AG10803 (cell line): ENCODE measurements around the gene ZNF26.

Experiments
- DNase-seq: peaks from one replicate; pipeline ENCODE4 v3.0.0; 2010; ENCODE audit warnings: low read depth
- H3K4me3 ChIP-seq: 2 replicates; pipeline ENCODE4 v1.5.1; 2011; ENCODE audit warnings: mild to moderate bottlenecking, low read length, control low read depth
- TF ChIP-seq, protein P1 (sequence below): conservative IDR thresholded peaks from 2 replicates; pipeline ENCODE4 v1.5.1; 2011; ENCODE audit warnings: mild to moderate bottlenecking, low read length, control low read depth, inconsistent platforms

ZNF26 gene

DNA sequence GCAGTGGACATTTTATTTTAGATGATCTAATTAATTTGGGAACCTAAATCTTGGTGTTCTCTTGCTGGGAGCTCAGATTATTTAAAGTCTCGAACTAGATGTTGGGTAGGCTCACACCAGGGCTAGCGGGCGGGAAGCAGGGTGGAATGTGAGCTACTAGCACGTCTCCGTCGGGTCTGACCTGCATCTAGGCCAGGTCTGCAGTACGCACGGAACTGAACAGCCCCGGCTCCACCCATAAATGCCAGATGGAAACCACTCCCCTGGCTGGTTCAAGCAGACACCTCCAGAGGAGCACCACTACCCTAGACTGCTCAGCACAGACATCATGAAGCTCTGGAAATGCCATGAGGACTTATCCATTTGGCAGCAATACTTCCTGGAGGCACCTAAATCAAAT is 40.4 kb upstream of the ZNF26 start:
- TF ChIP-seq, protein P1, sequence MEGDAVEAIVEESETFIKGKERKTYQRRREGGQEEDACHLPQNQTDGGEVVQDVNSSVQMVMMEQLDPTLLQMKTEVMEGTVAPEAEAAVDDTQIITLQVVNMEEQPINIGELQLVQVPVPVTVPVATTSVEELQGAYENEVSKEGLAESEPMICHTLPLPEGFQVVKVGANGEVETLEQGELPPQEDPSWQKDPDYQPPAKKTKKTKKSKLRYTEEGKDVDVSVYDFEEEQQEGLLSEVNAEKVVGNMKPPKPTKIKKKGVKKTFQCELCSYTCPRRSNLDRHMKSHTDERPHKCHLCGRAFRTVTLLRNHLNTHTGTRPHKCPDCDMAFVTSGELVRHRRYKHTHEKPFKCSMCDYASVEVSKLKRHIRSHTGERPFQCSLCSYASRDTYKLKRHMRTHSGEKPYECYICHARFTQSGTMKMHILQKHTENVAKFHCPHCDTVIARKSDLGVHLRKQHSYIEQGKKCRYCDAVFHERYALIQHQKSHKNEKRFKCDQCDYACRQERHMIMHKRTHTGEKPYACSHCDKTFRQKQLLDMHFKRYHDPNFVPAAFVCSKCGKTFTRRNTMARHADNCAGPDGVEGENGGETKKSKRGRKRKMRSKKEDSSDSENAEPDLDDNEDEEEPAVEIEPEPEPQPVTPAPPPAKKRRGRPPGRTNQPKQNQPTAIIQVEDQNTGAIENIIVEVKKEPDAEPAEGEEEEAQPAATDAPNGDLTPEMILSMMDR, result no peak
- no peak overlapping the region for H3K4me3 ChIP-seq

DNA sequence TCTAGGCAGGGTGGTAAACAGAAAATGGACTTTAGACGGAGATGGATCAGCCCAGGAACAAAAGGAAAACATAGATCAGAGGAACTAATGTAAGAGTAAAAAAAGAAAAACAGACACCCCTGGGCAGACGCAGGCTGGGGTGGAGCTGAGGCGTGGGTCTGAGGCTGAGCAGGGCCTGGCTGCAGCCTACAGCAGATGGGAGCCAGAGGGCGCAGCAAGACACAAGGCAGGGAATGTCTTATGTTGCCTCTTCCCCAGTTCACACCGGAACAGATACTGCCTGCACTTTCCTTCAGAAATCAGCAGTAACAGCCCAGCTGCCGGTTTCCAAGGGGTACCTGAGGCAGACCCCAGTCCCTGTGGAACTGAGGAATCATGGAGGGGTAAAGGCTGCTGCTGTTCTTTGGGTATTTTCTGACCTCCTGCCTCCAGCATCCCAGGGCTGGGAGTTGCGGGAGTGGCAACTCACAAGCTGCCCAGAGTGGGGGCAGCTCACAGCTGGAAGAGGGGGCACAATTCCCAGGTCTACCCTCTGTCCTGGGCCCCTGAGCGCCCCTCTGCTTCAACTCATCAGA is 39.8 kb upstream of the ZNF26 start:
- TF ChIP-seq, protein P1, result no peak
- no peak overlapping the region for H3K4me3 ChIP-seq

More for the DNA sequence above, 40.4 kb upstream of the ZNF26 start:
- DNase-seq, result no peak

DNA sequence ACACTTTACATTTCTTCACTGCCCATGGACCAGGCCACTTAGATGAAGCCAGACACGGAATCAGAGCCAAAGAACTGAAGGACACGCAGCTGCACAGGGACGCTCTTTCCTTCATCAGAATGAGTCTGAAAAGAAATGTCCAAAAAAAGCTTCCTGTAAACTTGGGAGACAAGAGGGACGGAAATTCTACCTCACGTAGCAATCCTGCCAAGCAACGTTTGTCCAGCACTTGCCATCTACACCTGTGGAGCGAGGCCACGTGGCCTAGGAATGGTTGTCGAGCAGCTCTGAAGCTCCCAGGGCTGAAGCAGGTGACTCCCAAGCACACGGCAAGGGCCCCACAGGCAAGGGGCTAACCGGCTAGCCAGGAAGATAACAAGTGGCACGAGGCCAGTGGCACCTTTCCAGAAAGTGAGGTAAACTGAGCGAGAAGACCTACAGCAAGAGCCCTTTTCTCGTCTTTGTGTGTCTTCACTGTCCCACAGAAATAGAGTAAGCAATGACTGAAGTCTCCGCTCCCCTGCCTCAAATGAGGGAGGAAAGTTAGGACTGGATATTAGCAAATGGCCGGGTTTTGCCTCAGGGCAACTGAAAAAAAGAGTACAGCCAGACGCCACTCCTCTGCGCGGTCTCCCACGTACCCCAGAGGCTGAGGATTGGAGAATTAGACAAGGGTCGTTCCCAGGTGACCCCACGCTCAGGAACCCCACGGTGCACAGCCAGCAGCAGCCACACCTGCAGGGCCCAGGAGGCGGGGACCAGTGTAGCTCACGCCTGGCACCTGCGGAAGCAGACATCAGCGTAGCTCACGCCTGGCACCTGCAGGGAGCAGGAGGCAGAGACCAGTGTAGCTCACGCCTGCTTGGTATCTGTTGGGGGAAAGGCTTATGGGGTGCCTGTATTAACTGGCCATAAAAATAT is 37.8 kb upstream of the ZNF26 start:
- no peak overlapping the region for H3K4me3 ChIP-seq
- no peak for DNase-seq

More for the DNA sequence above, 39.8 kb upstream of the ZNF26 start:
- no peak for DNase-seq

DNA sequence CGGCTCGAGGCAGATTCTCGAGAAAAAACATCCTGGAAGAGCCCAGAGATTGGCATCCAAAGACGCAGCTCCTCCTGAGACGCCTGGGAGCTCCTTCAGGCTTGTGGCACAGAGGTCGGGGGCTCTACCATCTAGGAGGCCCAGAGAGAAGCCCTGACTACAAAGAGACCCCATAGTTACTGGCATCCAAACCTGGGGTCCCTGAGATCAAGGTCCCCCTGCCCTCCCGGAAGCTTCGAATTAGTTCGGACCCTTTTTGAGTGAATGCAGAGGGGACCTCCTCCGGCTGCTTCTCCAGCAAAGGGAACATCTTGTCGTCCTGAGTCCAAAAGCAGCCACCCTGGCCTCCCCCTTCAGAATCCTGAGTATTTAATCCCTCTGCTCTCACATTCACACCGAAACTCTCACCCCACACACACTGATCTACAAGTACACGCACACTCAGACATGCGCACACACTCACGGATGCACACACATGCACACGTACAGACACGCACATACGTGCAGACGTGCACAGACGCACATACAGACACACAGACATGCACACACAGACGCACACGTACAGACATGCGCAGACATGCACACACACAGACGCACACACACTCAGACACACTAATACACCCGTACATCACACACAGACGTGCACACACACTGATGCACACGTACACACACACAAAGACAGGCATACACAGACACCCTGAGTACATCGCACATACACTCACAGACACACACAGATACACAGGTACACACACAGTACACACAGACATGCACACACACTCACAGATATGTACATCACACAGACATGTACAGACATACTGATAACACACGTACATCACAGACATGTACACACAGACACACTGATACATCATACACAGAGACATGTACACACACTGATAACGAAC is 36.0 kb upstream of the ZNF26 start:
- TF ChIP-seq, protein P1, result no peak
- no peak for DNase-seq
- H3K4me3 ChIP-seq, result no peak overlapping the region

More for the DNA sequence above, 37.8 kb upstream of the ZNF26 start:
- TF ChIP-seq, protein P1, result no peak

DNA sequence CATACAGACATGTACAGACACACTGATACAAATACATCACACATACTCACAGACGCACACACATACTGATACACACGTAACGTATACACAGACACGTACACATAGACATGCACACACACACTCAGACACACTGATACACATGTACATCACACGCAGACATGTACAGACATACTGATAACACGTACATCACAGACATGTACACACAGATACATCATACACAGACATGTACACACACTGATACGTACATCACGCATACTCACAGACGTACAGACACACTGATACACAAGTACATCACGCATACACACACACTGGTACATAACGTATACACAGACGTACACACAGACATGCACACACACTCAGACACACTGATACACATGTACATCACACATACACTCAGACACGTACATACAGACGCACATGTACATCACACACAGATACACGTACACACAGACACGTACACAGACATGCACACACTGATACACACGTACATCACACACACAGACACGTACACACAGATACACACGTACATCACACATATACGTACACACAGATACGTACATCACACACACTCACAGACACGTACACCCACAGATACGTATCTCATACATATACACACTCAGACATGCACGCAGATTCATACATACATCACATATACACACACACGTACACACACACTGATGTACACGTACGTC is 35.2 kb upstream of the ZNF26 start:
- TF ChIP-seq, protein P1, result no peak
- no peak for DNase-seq
- H3K4me3 ChIP-seq, result no peak overlapping the region

DNA sequence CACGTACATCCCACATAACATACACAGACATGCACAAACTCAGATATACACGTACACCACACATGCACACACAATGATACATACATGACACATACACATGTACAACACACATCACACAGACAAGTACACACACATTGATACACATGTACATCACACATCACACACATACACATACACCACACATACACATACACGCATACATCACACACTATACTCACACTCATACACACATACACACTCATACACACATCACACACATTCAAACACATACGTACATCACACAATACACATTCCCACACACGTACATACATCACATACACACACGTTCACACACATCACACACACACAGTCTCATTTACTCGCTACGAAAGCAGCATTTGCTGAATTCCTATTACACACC is 34.5 kb upstream of the ZNF26 start:
- no peak overlapping the region for H3K4me3 ChIP-seq
- DNase-seq, result no peak
- TF ChIP-seq, protein P1, result no peak
